ENCODE data around the gene PTPRO. TPM values are rescaled to one million over a fixed set of nuclear protein-coding genes. Genes with fewer than 3 reads are reported as not detected.

PTPRO gene
- polyA plus RNA-seq, 1 donor (not counting 4 experiments of a cell fraction or from before 2014, with no cell fraction given): 0.17 TPM

GRCh38 chr12:15627995-15628945 lies 306.0 kb downstream of the PTPRO start:
- no peak overlapping the region for H3K9ac ChIP-seq (ENCODE audit: control insufficient read depth, extremely low read depth, insufficient read depth, low read length)
- H2AFZ ChIP-seq (ENCODE audit: control insufficient read depth, low read length): peak overlapping the region; percentile 86

DNA sequence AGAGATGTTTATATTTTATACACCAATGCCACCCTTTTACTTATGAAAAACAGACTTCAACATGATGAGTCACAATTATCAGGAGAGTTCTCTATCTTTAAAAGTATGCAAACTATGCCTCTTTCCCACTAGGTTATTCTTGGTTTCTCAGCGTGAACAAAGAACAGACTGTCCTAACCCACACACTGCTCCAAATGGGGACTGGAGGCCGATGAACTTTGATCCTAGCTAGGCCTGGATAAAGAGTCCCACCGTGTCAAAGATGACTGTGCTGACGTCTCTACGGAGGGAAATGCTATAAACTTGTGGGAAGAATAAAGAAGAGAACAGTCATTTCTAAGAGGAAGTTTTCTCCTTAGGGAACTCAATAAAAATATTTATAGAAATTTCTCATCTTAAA lies 306.8 kb downstream of the PTPRO start:
- TF ChIP-seq EZH2 (IDR thresholded peaks at IDR 0.05; ENCODE audit: low read length): no peak
- TF ChIP-seq, protein P1, sequence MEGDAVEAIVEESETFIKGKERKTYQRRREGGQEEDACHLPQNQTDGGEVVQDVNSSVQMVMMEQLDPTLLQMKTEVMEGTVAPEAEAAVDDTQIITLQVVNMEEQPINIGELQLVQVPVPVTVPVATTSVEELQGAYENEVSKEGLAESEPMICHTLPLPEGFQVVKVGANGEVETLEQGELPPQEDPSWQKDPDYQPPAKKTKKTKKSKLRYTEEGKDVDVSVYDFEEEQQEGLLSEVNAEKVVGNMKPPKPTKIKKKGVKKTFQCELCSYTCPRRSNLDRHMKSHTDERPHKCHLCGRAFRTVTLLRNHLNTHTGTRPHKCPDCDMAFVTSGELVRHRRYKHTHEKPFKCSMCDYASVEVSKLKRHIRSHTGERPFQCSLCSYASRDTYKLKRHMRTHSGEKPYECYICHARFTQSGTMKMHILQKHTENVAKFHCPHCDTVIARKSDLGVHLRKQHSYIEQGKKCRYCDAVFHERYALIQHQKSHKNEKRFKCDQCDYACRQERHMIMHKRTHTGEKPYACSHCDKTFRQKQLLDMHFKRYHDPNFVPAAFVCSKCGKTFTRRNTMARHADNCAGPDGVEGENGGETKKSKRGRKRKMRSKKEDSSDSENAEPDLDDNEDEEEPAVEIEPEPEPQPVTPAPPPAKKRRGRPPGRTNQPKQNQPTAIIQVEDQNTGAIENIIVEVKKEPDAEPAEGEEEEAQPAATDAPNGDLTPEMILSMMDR (optimal IDR thresholded peaks at IDR 0.05 in 1 of 3, IDR thresholded peaks at IDR 0.05 in 1 of 3, conservative IDR thresholded peaks at IDR 0.05 in 1 of 3; ENCODE audit: extremely low read depth in 1 of 3, insufficient read depth in 2 of 3, low read length in 3 of 3): no peak
- no peak for DNase-seq (ENCODE audit: low read depth, low spot score)
- no peaks in the 10 kb centered on the region for H3K9me1 ChIP-seq (ENCODE audit: control insufficient read depth, extremely low read depth, insufficient read depth, low read length)
- no peak overlapping the region for H3K9ac ChIP-seq (ENCODE audit: control insufficient read depth, extremely low read depth, insufficient read depth, low read length)
- H3K9me3 ChIP-seq (ENCODE audit: control insufficient read depth, low read depth, low read length): no peaks in the 10 kb centered on the region
- dilution Hi-C loops (cut with MboI; ENCODE audit: extremely low pct_ligation_motif_present, low sequenced_read_pairs): no loop called here
- H3K4me3 ChIP-seq (ENCODE audit: control insufficient read depth in 2 of 3, extremely low read depth in 1 of 3, insufficient read depth in 2 of 3, low read depth in 1 of 3, low read length in 3 of 3): peak overlapping the region in 1 of 3 experiments; percentile 32
- FAIRE-seq: peak; percentile 20
- H4K20me1 ChIP-seq (ENCODE audit: control insufficient read depth, extremely low read depth, insufficient read depth, low read length): no peaks in the 10 kb centered on the region
- H3K27me3 ChIP-seq (ENCODE audit: control insufficient read depth, extremely low read depth, insufficient read depth, low read length): no peaks in the 10 kb centered on the region
- H3K36me3 ChIP-seq (ENCODE audit: control insufficient read depth in 2 of 2, extremely low read depth in 1 of 2, insufficient read depth in 2 of 2, low read length in 2 of 2): no peaks in the 10 kb centered on the region
- peak overlapping the region; percentile 86 for H2AFZ ChIP-seq (ENCODE audit: control insufficient read depth, low read length)
- peaks cover 17% of the 10 kb centered on the region for H3K4me1 ChIP-seq (ENCODE audit: control insufficient read depth, extremely low read depth, insufficient read depth, low read length)
- peak overlapping the region; percentile 46 for H3K4me2 ChIP-seq (ENCODE audit: control insufficient read depth, extremely low read depth, insufficient read depth, low read depth, low read length)
- peak overlapping the region; percentile 68 for H3K27ac ChIP-seq (ENCODE audit: control insufficient read depth, insufficient read depth, low read length)
- H3K79me2 ChIP-seq (ENCODE audit: control insufficient read depth, insufficient read depth, low read length): no peaks in the 10 kb centered on the region

More at GRCh38 chr12:15627995-15628945, 306.0 kb downstream of the PTPRO start:
- no peak overlapping the region for H3K4me3 ChIP-seq (ENCODE audit: control insufficient read depth in 2 of 3, extremely low read depth in 1 of 3, insufficient read depth in 2 of 3, low read depth in 1 of 3, low read length in 3 of 3)
- H3K4me1 ChIP-seq (ENCODE audit: control insufficient read depth, extremely low read depth, insufficient read depth, low read length): peaks cover 17% of the 10 kb centered on the region
- H4K20me1 ChIP-seq (ENCODE audit: control insufficient read depth, extremely low read depth, insufficient read depth, low read length): no peaks in the 10 kb centered on the region
- peak overlapping the region; percentile 46 for H3K4me2 ChIP-seq (ENCODE audit: control insufficient read depth, extremely low read depth, insufficient read depth, low read depth, low read length)
- H3K36me3 ChIP-seq (ENCODE audit: control insufficient read depth in 2 of 2, extremely low read depth in 1 of 2, insufficient read depth in 2 of 2, low read length in 2 of 2): no peaks in the 10 kb centered on the region
- dilution Hi-C loops (cut with MboI; ENCODE audit: extremely low pct_ligation_motif_present, low sequenced_read_pairs): no loop called here
- H3K27ac ChIP-seq (ENCODE audit: control insufficient read depth, insufficient read depth, low read length): peak overlapping the region; percentile 57
- H3K79me2 ChIP-seq (ENCODE audit: control insufficient read depth, insufficient read depth, low read length): no peaks in the 10 kb centered on the region
- no peaks in the 10 kb centered on the region for H3K9me1 ChIP-seq (ENCODE audit: control insufficient read depth, extremely low read depth, insufficient read depth, low read length)
- TF ChIP-seq EZH2 (IDR thresholded peaks at IDR 0.05; ENCODE audit: low read length): no peak
- TF ChIP-seq, protein P1 (optimal IDR thresholded peaks at IDR 0.05 in 1 of 3, IDR thresholded peaks at IDR 0.05 in 1 of 3, conservative IDR thresholded peaks at IDR 0.05 in 1 of 3; ENCODE audit: extremely low read depth in 1 of 3, insufficient read depth in 2 of 3, low read length in 3 of 3): no peak
- FAIRE-seq: peak; percentile 20
- H3K9me3 ChIP-seq (ENCODE audit: control insufficient read depth, low read depth, low read length): no peaks in the 10 kb centered on the region
- no peaks in the 10 kb centered on the region for H3K27me3 ChIP-seq (ENCODE audit: control insufficient read depth, extremely low read depth, insufficient read depth, low read length)
- no peak for DNase-seq (ENCODE audit: low read depth, low spot score)

Data from keratinocyte (primary cell).